ENCODE results near the gene CCDC127.

CCDC127 gene

GRCh38 chr5:174291-174600 lies 43.7 kb downstream of the CCDC127 start:
- no peak overlapping the region for H3K4me3 ChIP-seq (ENCODE audit: low read depth, low read length)
- TF ChIP-seq, protein P1, sequence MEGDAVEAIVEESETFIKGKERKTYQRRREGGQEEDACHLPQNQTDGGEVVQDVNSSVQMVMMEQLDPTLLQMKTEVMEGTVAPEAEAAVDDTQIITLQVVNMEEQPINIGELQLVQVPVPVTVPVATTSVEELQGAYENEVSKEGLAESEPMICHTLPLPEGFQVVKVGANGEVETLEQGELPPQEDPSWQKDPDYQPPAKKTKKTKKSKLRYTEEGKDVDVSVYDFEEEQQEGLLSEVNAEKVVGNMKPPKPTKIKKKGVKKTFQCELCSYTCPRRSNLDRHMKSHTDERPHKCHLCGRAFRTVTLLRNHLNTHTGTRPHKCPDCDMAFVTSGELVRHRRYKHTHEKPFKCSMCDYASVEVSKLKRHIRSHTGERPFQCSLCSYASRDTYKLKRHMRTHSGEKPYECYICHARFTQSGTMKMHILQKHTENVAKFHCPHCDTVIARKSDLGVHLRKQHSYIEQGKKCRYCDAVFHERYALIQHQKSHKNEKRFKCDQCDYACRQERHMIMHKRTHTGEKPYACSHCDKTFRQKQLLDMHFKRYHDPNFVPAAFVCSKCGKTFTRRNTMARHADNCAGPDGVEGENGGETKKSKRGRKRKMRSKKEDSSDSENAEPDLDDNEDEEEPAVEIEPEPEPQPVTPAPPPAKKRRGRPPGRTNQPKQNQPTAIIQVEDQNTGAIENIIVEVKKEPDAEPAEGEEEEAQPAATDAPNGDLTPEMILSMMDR (IDR thresholded peaks at IDR 0.05; ENCODE audit: low read depth, low read length, missing control alignments): no peak
- no peak for DNase-seq (ENCODE audit: low read depth)

- DNase-seq (ENCODE audit: low read depth): no peak
- TF ChIP-seq, protein P1 (IDR thresholded peaks at IDR 0.05; ENCODE audit: low read depth, low read length, missing control alignments): no peak
- no peak overlapping the region for H3K4me3 ChIP-seq (ENCODE audit: low read depth, low read length)
These were observed 44.3 kb downstream of the CCDC127 start for GRCh38 chr5:173392-174290.

GRCh38 chr5:172841-173251 lies 45.1 kb downstream of the CCDC127 start:
- no peak for DNase-seq (ENCODE audit: low read depth)
- H3K4me3 ChIP-seq (ENCODE audit: low read depth, low read length): no peak overlapping the region
- TF ChIP-seq, protein P1 (IDR thresholded peaks at IDR 0.05; ENCODE audit: low read depth, low read length, missing control alignments): no peak

GRCh38 chr5:172421-172820 lies 45.5 kb downstream of the CCDC127 start:
- H3K4me3 ChIP-seq (ENCODE audit: low read depth, low read length): no peak overlapping the region
- no peak for DNase-seq (ENCODE audit: low read depth)
- TF ChIP-seq, protein P1 (IDR thresholded peaks at IDR 0.05; ENCODE audit: low read depth, low read length, missing control alignments): no peak

DNA sequence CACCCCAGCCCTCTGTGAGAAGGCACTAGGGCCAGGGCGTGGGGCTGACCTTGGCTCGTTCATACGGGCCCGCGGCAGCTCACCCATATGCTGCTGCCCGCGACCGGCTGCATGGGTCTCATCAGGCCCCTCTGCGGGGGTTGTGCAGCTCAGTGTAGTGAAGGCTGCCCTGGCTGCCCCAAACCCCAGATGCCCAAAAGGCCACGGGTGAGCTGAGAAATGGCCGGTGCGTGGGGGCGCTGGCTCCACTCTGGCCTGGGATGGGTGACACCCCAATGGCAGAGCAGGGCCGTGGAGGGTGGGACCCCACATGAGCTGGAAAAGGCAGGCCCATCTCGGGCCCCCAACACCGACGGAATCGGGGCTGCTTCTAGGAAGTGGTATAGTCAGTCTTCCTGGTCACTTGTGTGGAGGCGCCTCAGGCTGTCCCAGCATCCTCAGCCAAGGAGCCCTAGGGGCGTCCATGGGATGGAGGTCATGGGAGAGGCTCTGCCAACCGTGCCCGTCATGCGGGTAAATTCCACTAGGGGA lies 46.1 kb downstream of the CCDC127 start:
- no peak overlapping the region for H3K4me3 ChIP-seq (ENCODE audit: low read depth, low read length)
- no peak for DNase-seq (ENCODE audit: low read depth)
- TF ChIP-seq, protein P1 (IDR thresholded peaks at IDR 0.05; ENCODE audit: low read depth, low read length, missing control alignments): no peak

DNA sequence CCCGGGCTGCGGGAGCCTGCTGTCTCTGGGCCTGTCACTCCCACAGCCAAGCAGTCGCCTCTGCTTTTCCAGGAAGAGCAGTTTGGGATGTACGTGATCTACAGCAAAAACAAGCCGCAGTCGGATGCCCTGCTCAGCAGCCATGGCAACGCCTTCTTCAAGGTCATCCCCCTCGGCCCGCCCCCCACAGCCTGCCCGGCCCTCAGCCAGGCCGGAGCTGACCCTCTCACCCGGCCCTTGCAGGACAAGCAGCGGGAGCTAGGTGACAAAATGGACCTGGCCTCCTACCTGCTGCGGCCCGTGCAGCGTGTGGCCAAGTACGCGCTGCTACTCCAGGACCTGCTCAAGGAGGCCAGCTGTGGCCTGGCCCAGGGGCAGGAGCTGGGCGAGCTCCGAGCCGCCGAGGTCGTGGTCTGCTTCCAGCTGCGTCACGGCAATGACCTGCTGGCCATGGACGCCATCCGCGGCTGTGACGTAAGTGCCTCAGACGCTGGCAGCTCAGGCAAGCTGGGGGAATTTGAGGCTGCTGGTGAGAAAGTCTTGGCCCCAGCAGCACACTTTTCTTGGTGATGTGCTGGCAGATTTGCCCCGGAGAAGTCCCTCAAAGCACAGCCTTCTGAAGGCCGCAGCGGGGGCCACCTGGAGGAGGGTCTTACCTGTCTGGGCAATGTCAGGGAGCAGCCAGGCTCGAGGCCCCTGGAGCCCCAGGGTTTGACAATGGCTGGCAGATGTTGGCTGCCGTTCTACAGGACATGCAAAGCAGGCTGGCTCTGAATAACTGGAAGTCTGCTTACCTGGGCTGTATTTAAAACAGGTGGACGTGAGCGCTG lies 46.8 kb downstream of the CCDC127 start:
- TF ChIP-seq, protein P1 (IDR thresholded peaks at IDR 0.05; ENCODE audit: low read depth, low read length, missing control alignments): no peak
- no peak overlapping the region for H3K4me3 ChIP-seq (ENCODE audit: low read depth, low read length)
- DNase-seq (ENCODE audit: low read depth): no peak
